H9 (cell line): ENCODE measurements around the gene FAT2. TPM values are rescaled to one million over a fixed set of nuclear protein-coding genes. Genes with fewer than 3 reads are reported as not detected.
A peak's percentile ranks its signal among the peaks of the same experiment; 100 is the strongest.

Source experiments
- DNase-seq: peaks from one replicate; pipeline ENCODE4 v3.0.0-alpha.2; 2017
- H2AFZ ChIP-seq: one replicate; pipeline ENCODE4 v1.6.1; 2013; ENCODE audit warnings: mild to moderate bottlenecking, low read length, control low read depth, moderate library complexity
- H2AK5ac ChIP-seq: 2 replicates; pipeline ENCODE4 v1.6.1; 2013; ENCODE audit warnings: low read length, control low read depth, mixed read lengths; ENCODE audit not compliant: insufficient read length
- H2BK120ac ChIP-seq: one replicate; pipeline ENCODE4 v1.6.1; 2013; ENCODE audit warnings: low read depth, mild to moderate bottlenecking, low read length, control low read depth, inconsistent platforms; ENCODE audit not compliant: poor library complexity, severe bottlenecking
- H2BK12ac ChIP-seq: 2 replicates; pipeline ENCODE4 v1.6.1; 2013; ENCODE audit warnings: low read length, control low read depth, mixed read lengths, low read depth; ENCODE audit not compliant: insufficient read length
- H2BK15ac ChIP-seq: 2 replicates; pipeline ENCODE4 v1.6.1; 2013; ENCODE audit warnings: low read depth, low read length, control low read depth
- H2BK20ac ChIP-seq: one replicate; pipeline ENCODE4 v1.6.1; 2013; ENCODE audit warnings: low read depth, mild to moderate bottlenecking, low read length, control low read depth, inconsistent platforms; ENCODE audit not compliant: poor library complexity, severe bottlenecking
- H2BK5ac ChIP-seq: 2 replicates; pipeline ENCODE4 v1.6.1; 2013; ENCODE audit warnings: low read length, control low read depth, mixed read lengths; ENCODE audit not compliant: insufficient read length
- H3K14ac ChIP-seq: 2 replicates; pipeline ENCODE4 v1.6.1; 2013; ENCODE audit warnings: low read length, control low read depth; ENCODE audit not compliant: insufficient read depth
- H3K18ac ChIP-seq: 2 replicates; pipeline ENCODE4 v1.6.1; 2013; ENCODE audit warnings: low read depth, mild to moderate bottlenecking, mixed read lengths, low read length, control low read depth; ENCODE audit not compliant: insufficient read length
- H3K23ac ChIP-seq: 2 replicates; pipeline ENCODE4 v1.6.1; 2013; ENCODE audit warnings: low read length, control low read depth, mixed read lengths, low read depth; ENCODE audit not compliant: insufficient read length
- H3K23me2 ChIP-seq: 2 replicates; pipeline ENCODE4 v1.6.1; 2013; ENCODE audit warnings: low read depth, mild to moderate bottlenecking, mixed read lengths, low read length, control low read depth; ENCODE audit not compliant: insufficient read length, poor library complexity, severe bottlenecking
- H3K27ac ChIP-seq: 2 replicates; pipeline ENCODE4 v1.5.1; 2013; ENCODE audit warnings: low read length, control low read depth, mixed read lengths, low read depth; ENCODE audit not compliant: insufficient read length
- H3K27me3 ChIP-seq: 2 replicates; pipeline ENCODE4 v1.6.1; 2013; ENCODE audit warnings: low read length, control low read depth, inconsistent platforms; ENCODE audit not compliant: insufficient read depth
- H3K4ac ChIP-seq: 2 replicates; pipeline ENCODE4 v1.6.1; 2013; ENCODE audit warnings: low read depth, mild to moderate bottlenecking, control low read depth, inconsistent platforms, low read length, moderate library complexity
- H3K4me1 ChIP-seq: 2 replicates; pipeline ENCODE4 v1.6.1; 2013; ENCODE audit warnings: low read length, control low read depth, inconsistent platforms; ENCODE audit not compliant: insufficient read depth
- H3K4me2 ChIP-seq: 2 replicates; pipeline ENCODE4 v1.6.1; 2013; ENCODE audit warnings: low read length, control low read depth, mixed read lengths; ENCODE audit not compliant: insufficient read length, insufficient read depth
- H3K56ac ChIP-seq: 2 replicates; pipeline ENCODE4 v1.6.1; 2013; ENCODE audit warnings: low read depth, mild to moderate bottlenecking, mixed read lengths, low read length, control low read depth; ENCODE audit not compliant: insufficient read length
- H3K79me1 ChIP-seq: 2 replicates; pipeline ENCODE4 v1.6.1; 2013; ENCODE audit warnings: low read depth, mild to moderate bottlenecking, moderate library complexity, low read length, control low read depth, inconsistent platforms; ENCODE audit not compliant: insufficient read depth, poor library complexity, severe bottlenecking
- H3K79me2 ChIP-seq: 2 replicates; pipeline ENCODE4 v1.6.1; 2013; ENCODE audit warnings: low read length, control low read depth, inconsistent platforms; ENCODE audit not compliant: insufficient read depth
- H3K9ac ChIP-seq: 2 replicates; pipeline ENCODE4 v1.6.1; 2013; ENCODE audit warnings: low read length, control low read depth, mixed read lengths; ENCODE audit not compliant: insufficient read length; ENCODE audit errors: extremely low read depth
- H3K9me3 ChIP-seq: one replicate; pipeline ENCODE4 v1.6.1; 2013; ENCODE audit warnings: low read depth, low read length, inconsistent platforms; ENCODE audit not compliant: control insufficient read depth
- H3T11ph ChIP-seq: one replicate; pipeline ENCODE4 v1.6.1; 2013; ENCODE audit warnings: mild to moderate bottlenecking, low read length, control low read depth, inconsistent platforms
- H4K20me1 ChIP-seq: one replicate; pipeline ENCODE4 v1.6.1; 2013; ENCODE audit not compliant: control insufficient read depth, insufficient read length, insufficient read depth
- H4K5ac ChIP-seq: 2 replicates; pipeline ENCODE4 v1.6.1; 2013; ENCODE audit warnings: low read depth, mild to moderate bottlenecking, mixed read lengths, low read length, control low read depth; ENCODE audit not compliant: insufficient read length
- H4K8ac ChIP-seq: replicated peaks from 2 replicates; pipeline ENCODE4 v1.6.1; 2013; ENCODE audit warnings: low read length, control low read depth, mixed read lengths, low read depth; ENCODE audit not compliant: insufficient read length
- H4K91ac ChIP-seq: 2 replicates; pipeline ENCODE4 v1.6.1; 2013; ENCODE audit warnings: low read depth, mild to moderate bottlenecking, moderate library complexity, mixed read lengths, low read length, control low read depth; ENCODE audit not compliant: insufficient read length
- H3K27ac Mint-ChIP-seq, 3 experiments: 2 replicates in 2 of 3; 3 replicates in 1 of 3; pipeline ENCODE4 v1.8.0; 2020 to 2021; ENCODE audit warnings: mixed read lengths in 3 of 3, mild to moderate bottlenecking in 1 of 3, moderate library complexity in 1 of 3
- H3K27me3 Mint-ChIP-seq: 2 replicates; pipeline ENCODE4 v1.8.0; 2021; ENCODE audit warnings: low read depth, mild to moderate bottlenecking, moderate library complexity, mixed read lengths
- H3K36me3 Mint-ChIP-seq, 3 experiments: 2 replicates in 2 of 3; 3 replicates in 1 of 3; pipeline ENCODE4 v1.8.0; 2020 to 2021; ENCODE audit warnings: low read depth in 3 of 3, mixed read lengths in 3 of 3; ENCODE audit not compliant: insufficient read depth in 1 of 3
- H3K4me1 Mint-ChIP-seq, 2 experiments: 2 replicates each; pipeline ENCODE4 v1.8.0; 2020; ENCODE audit warnings: mixed read lengths in 2 of 2
- H3K4me3 Mint-ChIP-seq, 2 experiments: 2 replicates in 1 of 2; 3 replicates in 1 of 2; pipeline ENCODE4 v1.8.0; 2020 to 2021; ENCODE audit warnings: mild to moderate bottlenecking in 2 of 2, mixed read lengths in 2 of 2, moderate library complexity in 1 of 2
- H3K9me3 Mint-ChIP-seq, 2 experiments: 2 replicates in 1 of 2; 3 replicates in 1 of 2; pipeline ENCODE4 v1.8.0; 2020; ENCODE audit warnings: mild to moderate bottlenecking in 2 of 2, mixed read lengths in 2 of 2, moderate library complexity in 1 of 2
- CTCF ChIP-seq: fragments of 200-600 bp; sonication (generic); conservative IDR thresholded peaks from 3 replicates; pipeline ENCODE4 v1.8.0; 2021; ENCODE audit warnings: antibody characterized with exemption, mild to moderate bottlenecking
- WGBS: extraction: QIAGEN DNeasy Blood & Tissue Kit; methylation state at CpG from one replicate; pipeline ENCODE4 v1.1.7; 2013; ENCODE audit warnings: missing lambda C conversion rate, low lambda C conversion rate, mixed read lengths; ENCODE audit not compliant: insufficient read length; ENCODE audit errors: extremely low coverage; 5-methylcytosine and 5-hydroxymethylcytosine counted together
- total RNA-seq: library from RNA; stranded (reverse); gene quantifications from 2 replicates; pipeline ENCODE4 v1.2.1, GENCODE V29; 2021

FAT2 gene
- total RNA-seq, 1 experiment from 2014 or later: 0.15 TPM

- Histone ChIP-seq H2BK20ac (no peak overlapping the region), H3K56ac (no peak overlapping the region), H2BK120ac (no peak overlapping the region), H3K9me3 (no peaks in the 10 kb centered on the region), H2BK12ac (no peak overlapping the region), H4K5ac (no peak overlapping the region), H2BK5ac (no peak overlapping the region), H3K14ac (no peak overlapping the region; the same call in 1 of the 2 replicates), H3K27ac (no peak overlapping the region), H3K4me2 (no peak overlapping the region), H3K18ac (no peak overlapping the region), H3K9ac (no peak overlapping the region), H2AK5ac (no peak overlapping the region), H3K4me1 (peaks cover 6% of the 10 kb centered on the region; the same call in 1 of the 2 replicates), H3K79me2 (no peaks in the 10 kb centered on the region), H3K23ac (no peak overlapping the region), H4K91ac (no peak overlapping the region), H2AFZ (no peak overlapping the region), H2BK15ac (no peak overlapping the region), H4K20me1 (no peaks in the 10 kb centered on the region), H4K8ac (no peak overlapping the region), H3K23me2 (no peaks in the 10 kb centered on the region), H3K4ac (no peak overlapping the region), H3K27me3 (peaks cover 5% of the 10 kb centered on the region; the same call in 1 of the 2 replicates), H3K79me1 (no peaks in the 10 kb centered on the region), H3T11ph (no peak overlapping the region)
- peaks cover 80% of the 10 kb centered on the region for H3K27me3 Mint-ChIP-seq
- no peaks in the 10 kb centered on the region; a peak in 2 of 7 replicates for H3K36me3 Mint-ChIP-seq
- no CpG with 5 or more reads among the region's 12 CpGs for WGBS
- H3K4me1 Mint-ChIP-seq: peaks cover 13 to 17% of the 10 kb centered on the region in 2 experiments
- H3K27ac Mint-ChIP-seq: no peak overlapping the region; a peak in 1 of 7 replicates
- H3K9me3 Mint-ChIP-seq: no peaks in the 10 kb centered on the region
- DNase-seq: peak; percentile 53
- H3K4me3 Mint-ChIP-seq: no peak overlapping the region
- TF ChIP-seq CTCF: no peak
These were observed 20.4 kb downstream of the FAT2 start for GRCh38 chr5:151570512-151571269.
